ENCODE results near the gene FRMD4A.

FRMD4A gene

DNA sequence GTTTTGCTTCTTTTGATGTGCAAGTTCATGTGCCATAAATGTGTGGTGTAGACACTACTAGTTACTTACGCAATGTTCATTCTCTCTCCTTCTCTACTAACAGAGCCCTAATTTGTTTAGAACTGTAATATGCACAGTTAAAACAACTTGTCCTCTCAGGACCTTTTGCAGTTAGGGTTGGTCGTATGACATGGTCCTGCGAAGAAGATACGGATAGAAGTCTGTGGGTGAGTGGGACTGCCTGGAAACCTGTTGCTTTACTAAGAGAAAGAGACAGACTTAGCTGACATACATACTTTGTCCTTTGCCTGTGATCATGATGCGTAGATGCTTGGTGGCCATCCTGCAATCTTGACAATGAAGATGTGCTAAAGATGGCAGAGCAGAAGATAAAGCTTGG lies 692.8 kb downstream of the FRMD4A start:
- Histone ChIP-seq H3K36me3 (ENCODE audit: low read depth) (peaks cover 22% of the 10 kb centered on the region), H3K27me3 (ENCODE audit: insufficient read depth, poor library complexity, severe bottlenecking) (no peaks in the 10 kb centered on the region), H3K4me3 (ENCODE audit: severe bottlenecking) (no peak overlapping the region), H3K4me1 (ENCODE audit: insufficient read depth, poor library complexity, severe bottlenecking) (peaks cover 7% of the 10 kb centered on the region), H3K9me3 (ENCODE audit: severe bottlenecking) (peaks cover 5% of the 10 kb centered on the region), H3K27ac (ENCODE audit: poor library complexity, severe bottlenecking) (no peak overlapping the region)
- TF ChIP-seq CTCF (IDR thresholded peaks at IDR 0.05; ENCODE audit: poor library complexity, severe bottlenecking), result no peak
- DNase-seq (ENCODE audit: low spot score) (no peak), ATAC-seq (ENCODE audit: low read depth) (no peak)

DNA sequence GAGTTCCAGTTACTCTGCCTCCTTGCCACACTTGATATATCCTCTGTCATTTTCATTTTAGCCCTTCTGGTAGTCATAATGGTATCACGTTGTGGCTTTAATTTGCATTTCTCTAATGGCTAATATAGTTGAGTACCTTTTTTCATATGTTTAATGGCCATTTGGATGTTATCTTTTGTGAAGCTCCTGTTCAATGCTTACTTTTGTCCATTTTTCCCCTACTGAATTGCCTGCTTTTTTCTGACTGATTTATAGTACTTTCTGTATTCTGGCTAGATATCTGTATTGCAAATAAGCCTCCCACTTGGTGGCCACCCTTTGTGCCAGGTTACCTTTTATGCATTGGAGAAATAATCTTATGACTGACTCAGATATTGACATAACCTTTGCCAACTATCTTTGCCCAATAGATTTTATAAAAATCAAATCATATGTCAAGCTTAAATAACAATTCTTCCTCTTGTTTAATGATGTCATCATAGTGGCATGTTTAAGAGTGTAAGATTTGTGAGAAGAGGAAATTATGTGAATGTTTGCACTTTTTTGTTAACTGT lies 693.3 kb downstream of the FRMD4A start:
- Histone ChIP-seq H3K27ac (ENCODE audit: poor library complexity, severe bottlenecking) (no peak overlapping the region), H3K4me3 (ENCODE audit: severe bottlenecking) (no peak overlapping the region), H3K36me3 (ENCODE audit: low read depth) (peaks cover 22% of the 10 kb centered on the region), H3K4me1 (ENCODE audit: insufficient read depth, poor library complexity, severe bottlenecking) (peaks cover 7% of the 10 kb centered on the region), H3K27me3 (ENCODE audit: insufficient read depth, poor library complexity, severe bottlenecking) (no peaks in the 10 kb centered on the region), H3K9me3 (ENCODE audit: severe bottlenecking) (peaks cover 5% of the 10 kb centered on the region)
- DNase-seq (ENCODE audit: low spot score) (no peak), ATAC-seq (ENCODE audit: low read depth) (0 out of 3 replicates have a peak, but pooled peaks have one; percentile 41)
- TF ChIP-seq CTCF (IDR thresholded peaks at IDR 0.05; ENCODE audit: poor library complexity, severe bottlenecking), result no peak

DNA sequence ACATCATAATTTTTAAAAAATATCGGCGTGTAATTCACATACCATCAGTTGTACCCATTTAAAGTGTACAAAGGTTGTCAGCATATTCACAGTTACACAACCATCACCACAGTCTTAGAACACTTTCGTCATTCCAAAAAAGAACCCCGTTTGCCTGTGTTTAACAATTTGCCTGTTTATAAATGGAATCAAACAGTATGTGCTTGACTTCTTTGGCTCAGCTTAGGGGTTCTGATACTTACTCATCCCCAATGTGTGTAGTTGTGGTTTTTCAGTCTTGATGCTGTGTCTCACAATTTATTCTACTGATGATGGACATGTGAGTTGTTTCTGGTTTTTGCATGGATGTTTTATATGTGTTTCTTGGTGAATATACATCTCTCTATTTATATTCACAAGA lies 693.9 kb downstream of the FRMD4A start:
- TF ChIP-seq CTCF (IDR thresholded peaks at IDR 0.05; ENCODE audit: poor library complexity, severe bottlenecking), result no peak
- no peak overlapping the region for H3K4me3 ChIP-seq (ENCODE audit: severe bottlenecking)
- no peak overlapping the region for H3K27ac ChIP-seq (ENCODE audit: poor library complexity, severe bottlenecking)
- ATAC-seq (ENCODE audit: low read depth), result no peak
- H3K4me1 ChIP-seq (ENCODE audit: insufficient read depth, poor library complexity, severe bottlenecking), result peaks cover 7% of the 10 kb centered on the region
- DNase-seq (ENCODE audit: low spot score), result no peak
- no peaks in the 10 kb centered on the region for H3K27me3 ChIP-seq (ENCODE audit: insufficient read depth, poor library complexity, severe bottlenecking)
- peaks cover 2% of the 10 kb centered on the region for H3K9me3 ChIP-seq (ENCODE audit: severe bottlenecking)
- H3K36me3 ChIP-seq (ENCODE audit: low read depth), result peaks cover 17% of the 10 kb centered on the region

GRCh38 chr10:13634207-13634606 lies 696.5 kb downstream of the FRMD4A start:
- TF ChIP-seq CTCF (IDR thresholded peaks at IDR 0.05; ENCODE audit: poor library complexity, severe bottlenecking), result no peak
- Histone ChIP-seq H3K9me3 (ENCODE audit: severe bottlenecking) (no peaks in the 10 kb centered on the region), H3K27ac (ENCODE audit: poor library complexity, severe bottlenecking) (no peak overlapping the region), H3K4me3 (ENCODE audit: severe bottlenecking) (no peak overlapping the region), H3K4me1 (ENCODE audit: insufficient read depth, poor library complexity, severe bottlenecking) (peaks cover 7% of the 10 kb centered on the region), H3K36me3 (ENCODE audit: low read depth) (peaks cover 16% of the 10 kb centered on the region), H3K27me3 (ENCODE audit: insufficient read depth, poor library complexity, severe bottlenecking) (no peaks in the 10 kb centered on the region)
- DNase-seq (ENCODE audit: low spot score) (no peak), ATAC-seq (ENCODE audit: low read depth) (no peak)

GRCh38 chr10:13633689-13634088 lies 697.0 kb downstream of the FRMD4A start:
- Histone ChIP-seq H3K9me3 (ENCODE audit: severe bottlenecking) (no peaks in the 10 kb centered on the region), H3K36me3 (ENCODE audit: low read depth) (peaks cover 12% of the 10 kb centered on the region), H3K27ac (ENCODE audit: poor library complexity, severe bottlenecking) (no peak overlapping the region), H3K4me1 (ENCODE audit: insufficient read depth, poor library complexity, severe bottlenecking) (peaks cover 7% of the 10 kb centered on the region), H3K27me3 (ENCODE audit: insufficient read depth, poor library complexity, severe bottlenecking) (no peaks in the 10 kb centered on the region), H3K4me3 (ENCODE audit: severe bottlenecking) (no peak overlapping the region)
- DNase-seq (ENCODE audit: low spot score) (no peak), ATAC-seq (ENCODE audit: low read depth) (no peak)
- TF ChIP-seq CTCF (IDR thresholded peaks at IDR 0.05; ENCODE audit: poor library complexity, severe bottlenecking), result no peak
